Measurements from ENCODE around the gene SPOP.
"Not testable (repeated sequence)": the region's sequence is repeated elsewhere in the genome, so short reads cannot be mapped to it uniquely, and the experiment has no call there.

SPOP gene

DNA sequence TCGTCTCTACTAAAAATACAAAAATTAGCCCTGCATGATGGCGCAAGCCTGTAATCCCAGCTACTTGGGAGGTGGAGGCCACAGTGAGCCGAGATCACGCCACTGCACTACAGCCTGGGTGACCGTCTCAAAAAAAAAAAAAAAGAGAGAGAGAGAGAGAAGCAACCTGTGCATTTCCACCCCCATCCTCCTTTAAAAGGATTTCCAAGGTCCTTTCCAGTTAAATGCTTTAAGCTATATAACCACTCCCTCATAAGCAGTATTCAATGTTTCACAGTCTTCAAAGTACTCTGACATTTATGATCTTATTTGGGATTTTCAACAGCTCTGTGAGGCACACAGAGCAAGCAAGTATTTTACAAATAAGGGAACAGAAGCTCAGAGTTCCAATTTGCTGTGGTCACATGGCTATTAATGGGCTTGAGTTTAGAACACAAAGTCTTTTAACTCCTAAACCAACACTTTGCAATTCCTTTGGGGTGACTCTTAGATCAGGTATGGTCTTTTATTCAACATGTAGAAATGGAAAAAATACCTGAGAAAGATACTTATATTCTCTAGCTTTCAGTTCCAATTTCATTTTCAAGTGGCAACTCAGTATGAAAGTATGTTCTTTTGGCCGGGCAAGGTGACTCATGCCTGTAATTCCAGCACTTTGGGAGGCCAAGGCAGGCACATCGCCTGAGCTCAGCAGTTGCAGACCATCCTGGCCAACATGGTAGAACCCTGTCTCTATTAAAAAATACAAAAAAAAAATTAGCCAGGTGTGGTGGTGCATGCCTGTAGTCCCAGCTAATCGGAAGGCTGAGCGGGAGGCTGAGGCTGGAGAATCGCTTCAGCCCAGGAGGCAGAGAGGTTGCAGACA, 31.3 kb downstream of the SPOP start:
- FAIRE-seq, result peak; percentile 96

DNA sequence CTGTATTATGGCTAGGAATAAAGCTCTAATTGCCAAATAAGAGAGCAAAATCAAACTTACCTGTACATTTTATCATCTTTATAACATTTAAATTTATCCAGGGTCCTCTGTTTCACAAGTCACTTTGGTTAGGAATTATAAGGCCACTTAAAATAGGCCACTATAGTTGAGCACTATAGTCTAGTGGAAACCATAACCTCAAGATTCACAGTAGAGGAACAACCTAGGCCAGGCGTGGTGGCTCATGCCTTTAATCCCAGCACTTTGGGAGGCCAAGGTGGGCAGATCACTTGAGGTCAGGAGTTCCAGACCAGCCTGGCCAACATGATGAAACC, 31.9 kb downstream of the SPOP start:
- FAIRE-seq, result not testable (repeated sequence)

DNA sequence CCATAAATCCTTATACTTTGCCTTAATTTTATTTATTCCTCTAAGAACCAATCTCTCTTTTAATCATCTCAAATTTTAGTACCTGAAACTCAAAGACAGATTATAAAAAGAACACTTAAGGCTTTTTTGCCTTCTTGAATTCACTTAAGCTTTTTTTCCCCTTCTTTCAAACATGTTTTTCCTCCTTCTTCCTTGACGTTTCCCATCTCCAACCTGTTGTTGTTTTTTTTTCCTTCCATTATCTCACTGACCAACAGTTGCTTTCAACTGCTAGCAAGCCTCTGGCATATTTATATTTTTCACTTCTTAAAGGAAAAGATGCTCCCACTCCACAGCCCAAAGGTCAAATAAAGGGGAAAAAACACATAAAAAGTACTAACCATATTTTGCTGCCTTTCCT, 32.2 kb downstream of the SPOP start:
- FAIRE-seq, result no peak

DNA sequence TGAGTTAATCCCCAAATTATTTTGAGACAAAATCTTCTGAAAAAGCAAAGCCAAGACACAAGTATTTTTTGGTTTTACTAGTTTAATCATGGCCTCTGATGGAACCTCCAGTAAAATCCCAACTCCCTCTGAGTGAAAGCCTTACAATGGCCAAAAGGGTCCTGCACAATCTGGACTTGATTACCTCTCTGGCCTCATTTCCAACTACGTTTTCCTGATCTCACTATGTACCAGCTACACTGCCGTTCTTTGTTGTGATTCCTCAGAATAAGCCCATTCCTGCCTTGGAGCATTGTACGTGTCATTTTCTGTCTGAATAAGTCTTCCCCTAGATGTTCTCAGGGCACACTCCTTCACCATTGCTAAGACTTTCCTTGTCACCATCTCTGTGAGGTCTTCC, 37.3 kb downstream of the SPOP start:
- FAIRE-seq, result no peak

DNA sequence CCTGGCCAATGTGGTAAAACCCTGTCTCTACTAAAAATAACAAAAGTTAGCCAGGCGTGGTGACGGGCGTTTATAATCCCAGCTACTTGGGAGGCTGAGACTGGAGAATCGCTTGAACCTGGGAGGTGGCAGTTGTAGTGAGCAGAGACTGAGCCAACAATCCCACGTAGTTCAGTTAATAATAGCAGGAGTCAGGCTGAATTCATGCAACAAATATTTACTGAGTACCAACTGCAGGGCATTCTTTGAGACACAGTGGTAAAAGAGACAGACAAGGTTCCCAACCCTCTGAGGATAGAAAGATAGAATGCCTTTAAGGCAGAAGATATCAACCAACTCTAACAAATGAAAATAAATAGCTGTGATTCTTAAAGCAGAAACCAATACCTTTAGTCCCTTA, 39.1 kb downstream of the SPOP start:
- no peak for FAIRE-seq

DNA sequence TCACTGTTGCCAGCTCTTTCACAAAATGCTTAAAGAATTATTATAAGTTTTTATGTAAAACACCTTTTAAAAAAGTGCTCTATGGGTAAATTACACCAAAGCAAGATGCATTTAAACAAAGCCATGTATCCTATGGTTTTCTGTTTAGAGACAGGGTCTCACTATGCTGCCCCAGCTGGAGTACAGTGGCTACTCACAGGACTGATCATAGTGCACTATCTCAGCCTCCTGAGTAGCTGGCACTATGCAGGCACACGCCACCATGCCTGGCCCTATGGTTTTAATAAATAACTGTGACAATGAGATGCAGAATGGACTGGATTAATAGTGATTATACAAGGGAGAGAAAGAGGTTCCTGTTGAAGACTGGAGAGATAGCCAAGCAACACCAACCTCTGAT, 40.2 kb downstream of the SPOP start:
- FAIRE-seq, result no peak

DNA sequence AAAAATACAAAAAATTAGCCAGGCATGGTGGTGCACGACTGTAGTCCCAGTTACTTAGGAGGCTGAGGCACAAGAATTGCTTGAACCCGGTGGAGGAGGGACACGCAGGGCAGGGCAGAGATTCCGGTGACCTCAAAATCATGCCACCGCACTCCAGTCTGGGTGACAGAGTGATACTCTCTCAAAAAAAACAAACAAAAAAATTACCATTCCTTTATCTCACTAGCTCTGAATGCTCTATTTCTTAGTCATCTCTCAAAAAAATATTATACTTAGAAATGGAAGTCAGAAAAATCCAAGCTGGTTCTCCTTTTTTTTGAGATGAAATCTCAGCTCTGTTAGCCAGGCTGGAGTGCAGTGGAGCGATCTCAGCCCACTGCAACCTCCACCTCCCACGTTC, 40.8 kb downstream of the SPOP start:
- FAIRE-seq, result no peak

DNA sequence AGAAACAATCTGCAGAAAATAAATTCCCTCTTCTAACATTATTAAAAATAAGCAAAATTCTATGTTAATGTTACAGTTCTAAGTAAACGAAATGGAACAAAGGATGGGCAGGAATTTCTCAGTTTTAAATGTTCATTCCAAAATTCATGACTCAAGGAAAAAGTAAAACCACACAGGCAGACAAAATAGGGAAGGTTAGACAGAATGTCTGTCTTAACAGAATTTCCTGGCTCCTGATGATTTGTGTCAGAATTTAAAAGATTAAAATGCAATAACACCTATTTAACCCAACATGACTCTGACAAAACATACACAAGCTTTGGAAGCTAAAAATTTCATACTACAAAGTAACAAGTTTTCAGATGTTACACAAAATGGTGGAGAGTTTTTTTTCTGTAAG, 42.8 kb downstream of the SPOP start:
- FAIRE-seq, result peak; percentile 29

DNA sequence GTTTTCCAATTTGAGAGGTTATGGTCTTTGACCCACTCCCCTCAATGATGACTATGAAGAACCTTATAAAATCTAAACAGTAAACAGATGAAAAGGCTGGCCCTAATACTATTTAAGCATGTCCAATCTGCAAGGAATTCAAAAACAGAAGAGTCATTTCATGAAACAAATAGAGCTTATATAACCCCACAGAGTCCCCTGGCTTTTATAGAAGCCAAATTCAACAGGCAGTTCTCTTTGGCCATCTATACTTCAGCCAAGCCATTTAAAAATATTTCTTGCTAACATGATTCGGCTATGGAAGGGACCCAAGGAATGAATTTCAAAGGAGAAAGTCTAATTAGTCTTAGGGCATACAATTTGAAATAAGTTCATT, 43.4 kb downstream of the SPOP start:
- FAIRE-seq, result no peak

DNA sequence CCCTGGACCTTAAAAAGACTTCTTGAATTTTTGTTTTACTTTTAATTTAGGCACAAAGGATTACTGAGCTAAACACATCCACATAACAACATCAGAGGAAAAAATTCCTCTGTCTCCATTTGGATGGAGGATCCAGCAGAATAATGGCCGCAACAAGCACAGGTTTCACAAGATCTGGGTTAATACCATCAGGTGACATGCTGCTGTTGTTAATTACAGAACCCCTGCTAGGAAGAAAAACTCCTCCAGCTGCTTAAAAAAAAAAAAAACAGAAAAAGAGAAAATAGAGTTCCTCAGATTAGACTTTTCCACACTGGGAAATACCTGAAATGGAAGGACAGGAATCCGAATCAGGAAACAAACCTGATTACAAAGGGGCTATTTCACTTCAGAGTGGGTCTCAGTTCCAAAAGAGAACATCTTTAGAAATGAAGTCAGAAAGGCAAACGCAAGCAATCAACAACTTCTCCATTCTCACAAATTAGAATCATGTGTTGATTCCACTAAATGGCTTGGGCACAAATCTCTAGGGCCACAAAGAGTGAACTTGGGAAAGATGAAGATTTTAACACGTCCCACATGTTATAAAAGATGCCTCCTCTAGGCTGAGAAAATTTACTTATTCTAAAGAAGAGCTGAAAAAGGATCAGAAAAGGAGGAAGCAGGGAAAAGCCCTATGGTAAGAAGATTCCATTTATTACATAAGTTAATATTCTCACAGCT, 44.0 kb downstream of the SPOP start:
- no peak for FAIRE-seq

DNA sequence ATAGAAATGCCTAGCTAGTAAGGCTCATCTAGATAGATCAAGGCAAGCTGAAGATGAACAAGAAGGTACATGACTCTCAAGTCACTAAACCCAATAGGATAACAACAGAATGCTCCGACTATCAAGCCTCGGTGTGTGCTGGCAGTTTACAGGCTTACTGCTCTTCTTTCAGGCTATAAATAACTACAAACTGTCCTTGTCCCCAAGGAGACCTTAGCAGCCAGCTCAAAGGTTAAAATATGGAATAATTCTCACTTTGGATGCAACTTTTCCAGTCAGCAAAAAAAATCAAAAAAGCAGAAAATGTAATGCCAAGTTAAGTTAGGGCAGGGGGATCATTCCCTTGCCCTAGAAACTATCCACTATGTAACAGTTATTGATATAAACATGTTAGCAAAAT, 44.6 kb downstream of the SPOP start:
- no peak for FAIRE-seq

DNA sequence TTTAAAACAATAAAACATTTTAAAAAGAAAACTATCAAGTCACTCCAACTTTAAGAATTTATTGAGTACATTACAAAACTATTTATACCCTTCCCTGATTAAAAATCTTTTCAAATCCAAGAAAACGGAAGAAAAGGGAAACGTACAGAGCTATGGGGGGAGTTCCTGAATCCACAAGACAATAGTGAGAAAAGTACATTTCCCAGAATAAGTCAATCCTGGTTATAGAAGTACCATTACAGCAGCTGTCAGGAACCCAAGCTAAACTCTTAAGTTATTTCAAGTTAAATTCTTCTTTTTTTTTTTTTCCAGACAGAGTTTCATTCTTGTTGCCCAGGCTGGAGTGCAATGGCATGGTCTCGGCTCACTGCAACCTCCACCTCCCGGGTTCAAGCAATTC, 45.7 kb downstream of the SPOP start:
- no peak for FAIRE-seq

DNA sequence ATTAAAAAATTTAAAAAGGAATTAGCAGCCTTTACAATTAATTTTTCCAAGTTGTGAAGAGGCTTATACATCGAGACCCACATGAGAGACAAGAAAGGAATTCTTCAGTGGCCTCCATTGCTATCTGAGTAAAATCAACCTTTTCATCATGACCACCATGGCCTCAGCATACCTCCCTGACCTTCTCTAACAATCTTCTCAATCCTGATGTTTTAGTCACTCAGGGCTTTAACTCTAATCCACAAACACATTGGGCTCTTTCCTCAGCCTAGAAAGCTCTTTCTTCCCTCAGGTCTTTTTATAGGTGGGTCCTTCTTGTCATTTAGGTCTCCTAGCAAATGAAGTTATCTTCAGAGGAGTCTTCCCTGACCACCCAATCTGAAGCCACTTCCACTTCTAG, 46.4 kb downstream of the SPOP start:
- FAIRE-seq, result no peak

DNA sequence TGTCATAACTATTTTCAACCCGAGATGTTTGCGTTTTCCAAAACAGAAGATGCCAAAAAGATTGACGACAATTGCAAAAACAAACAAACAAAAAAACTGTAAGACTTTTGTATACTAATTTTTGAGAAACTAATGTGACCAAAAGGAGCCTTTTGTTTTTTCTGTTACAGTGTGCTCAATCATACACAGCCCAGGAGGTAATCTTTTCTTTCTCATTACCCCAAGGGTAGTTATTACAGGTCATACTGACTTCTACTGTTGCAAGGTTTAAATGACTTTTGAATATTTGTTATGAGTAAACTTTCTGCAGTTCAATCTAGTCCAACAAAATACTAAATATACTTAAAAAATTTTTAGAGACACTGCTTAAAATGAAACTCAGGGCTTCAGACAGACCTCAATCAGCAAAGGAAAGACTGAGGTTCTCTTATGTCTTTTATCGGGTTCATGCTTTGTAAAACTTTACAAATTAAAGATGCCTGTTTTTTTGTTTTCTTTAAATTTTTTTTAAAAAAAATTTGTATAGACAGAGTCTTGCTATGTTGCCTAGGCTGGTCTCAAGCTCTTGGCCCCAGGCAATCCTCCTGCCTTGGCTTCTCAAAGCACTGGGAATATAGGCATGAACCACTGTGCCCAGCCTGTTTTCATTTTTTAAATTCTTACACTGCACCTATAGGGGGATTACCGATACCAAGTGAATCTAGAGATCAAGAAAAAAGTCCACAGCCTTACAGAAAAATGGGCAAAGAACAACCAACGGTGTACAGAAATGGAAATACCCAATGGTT, 47.6 kb downstream of the SPOP start:
- no peak for FAIRE-seq

DNA sequence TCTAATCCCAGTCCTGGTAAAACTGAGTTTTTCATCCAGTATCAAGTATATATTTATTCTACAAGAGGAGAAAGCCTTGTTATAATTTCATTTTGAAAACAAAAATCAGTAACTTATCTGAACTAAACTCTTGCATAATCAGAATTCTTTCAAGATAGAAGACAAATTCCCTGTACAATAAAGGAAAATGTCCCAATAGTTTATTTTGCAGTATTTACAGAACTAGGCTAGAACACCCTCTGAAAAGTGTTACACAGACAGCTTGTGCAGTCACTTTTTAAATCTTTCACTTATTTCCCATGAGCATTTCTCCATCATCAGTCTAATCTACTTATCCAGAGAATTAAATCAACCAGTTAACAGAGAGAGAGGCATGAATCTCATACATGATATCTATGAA, 48.5 kb downstream of the SPOP start:
- no peak for FAIRE-seq

DNA sequence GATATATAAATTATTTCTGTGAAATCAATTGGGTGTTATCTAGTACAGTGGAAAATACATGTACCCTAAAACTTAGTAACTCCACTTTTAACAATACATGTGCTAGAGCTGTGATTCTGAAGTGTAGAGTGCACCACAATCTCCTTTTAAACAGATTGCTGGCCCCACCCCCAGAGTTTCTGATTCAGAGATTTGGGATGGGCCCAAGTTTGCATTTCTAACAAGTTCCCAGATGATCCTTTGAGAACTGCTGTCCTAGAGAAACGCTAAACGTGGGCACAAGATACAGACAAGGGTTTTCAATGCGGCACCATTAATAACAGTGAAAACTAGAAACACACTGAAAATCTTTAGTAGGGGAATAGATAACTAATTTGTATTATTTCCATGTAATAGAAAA, 53.0 kb downstream of the SPOP start:
- FAIRE-seq, result no peak

DNA sequence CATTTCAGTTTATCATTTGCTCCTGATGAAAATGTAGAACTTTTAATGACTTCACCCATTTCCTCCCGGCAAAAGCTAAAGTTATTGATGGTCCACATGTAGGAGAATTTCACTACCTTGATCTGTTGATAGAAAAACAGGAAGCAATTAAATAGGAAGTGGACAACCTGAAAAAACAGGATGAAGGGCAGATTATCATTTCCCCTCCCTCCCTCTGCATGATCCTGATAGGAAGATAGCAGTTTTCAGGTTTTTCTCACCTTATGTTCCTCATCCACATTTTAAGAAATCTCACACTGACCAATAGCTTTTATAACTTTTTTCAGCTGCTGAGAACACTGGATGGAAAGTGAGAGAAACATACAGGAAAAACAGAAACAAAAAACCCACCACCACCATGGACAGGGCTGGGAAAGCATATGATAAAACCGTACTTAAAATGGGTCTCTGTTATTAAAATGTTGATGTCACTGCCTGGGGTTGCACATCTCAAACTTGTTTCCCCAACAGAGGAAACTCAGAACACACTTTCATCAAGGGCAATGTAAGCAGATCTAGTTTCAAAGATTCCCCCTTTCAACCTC, 55.9 kb downstream of the SPOP start:
- no peak for FAIRE-seq

DNA sequence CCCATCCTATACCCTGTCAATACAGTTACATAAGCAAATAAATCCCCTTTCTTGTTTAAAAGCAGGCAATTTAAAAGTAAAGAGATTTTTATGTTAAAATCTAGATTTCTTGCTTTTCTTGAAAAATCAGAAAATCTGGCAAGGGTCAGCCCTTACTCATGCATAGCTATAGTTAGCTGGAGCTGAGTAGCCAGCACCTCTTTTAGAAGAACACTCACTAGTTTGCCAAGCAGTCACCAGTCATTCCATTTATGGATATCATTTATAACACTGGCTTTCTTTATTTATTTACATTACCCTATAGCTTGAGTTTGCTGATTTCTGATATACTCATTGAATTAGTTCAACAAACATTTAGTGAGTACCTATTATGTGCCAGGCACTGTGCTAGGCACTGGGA, 56.5 kb downstream of the SPOP start:
- no peak for FAIRE-seq

DNA sequence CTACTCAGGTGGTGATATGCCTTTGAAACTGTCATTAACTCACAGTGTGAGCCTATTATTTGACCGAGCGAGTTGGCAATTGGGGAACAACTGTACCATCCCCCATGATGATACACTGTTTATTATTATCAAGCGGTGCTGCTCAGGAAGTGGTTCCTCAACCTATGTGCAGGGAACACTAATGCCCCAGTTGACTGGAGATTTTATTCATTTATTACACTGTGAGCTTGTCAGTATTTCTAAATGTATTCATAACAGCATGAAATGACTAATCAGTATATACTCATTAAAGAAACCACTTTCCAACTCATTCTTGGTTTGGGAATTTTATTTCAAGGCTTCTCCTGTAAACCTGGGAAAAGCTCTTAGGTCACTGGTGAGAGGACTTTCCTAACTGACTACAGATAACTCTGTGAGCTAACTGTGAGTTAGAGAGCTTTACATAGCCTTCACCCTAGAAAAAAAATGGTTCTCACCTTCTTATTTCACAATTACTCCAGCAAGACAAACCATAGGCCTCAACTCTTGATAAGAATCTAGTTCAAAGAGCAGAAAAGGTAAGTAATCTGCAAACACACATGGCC, 59.8 kb downstream of the SPOP start:
- no peak for FAIRE-seq

DNA sequence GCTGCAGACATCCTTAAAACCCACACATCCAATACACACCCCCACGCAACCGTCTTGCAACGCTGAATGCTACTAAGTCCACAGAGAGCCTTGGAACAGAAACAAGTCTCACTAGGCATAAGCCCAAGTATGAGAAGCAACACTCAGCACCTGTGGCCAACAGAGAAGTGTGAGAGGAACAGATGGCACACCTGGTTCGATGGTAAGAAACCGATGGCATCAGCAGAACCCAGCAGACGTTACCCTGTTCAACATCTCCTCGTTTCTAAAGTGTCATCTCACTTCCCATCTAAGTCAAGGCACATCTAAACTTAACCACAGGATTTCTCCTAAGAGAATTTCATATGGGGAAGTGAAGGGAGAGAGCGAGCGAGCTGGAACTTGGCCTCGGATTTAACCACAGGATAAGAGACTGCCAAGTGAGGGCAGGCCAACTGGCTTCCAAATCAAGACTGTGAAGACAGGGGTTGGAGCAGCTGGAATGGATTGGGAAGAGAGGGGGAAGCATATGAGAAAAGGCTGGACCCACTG, 61.2 kb downstream of the SPOP start:
- no peak for FAIRE-seq

DNA sequence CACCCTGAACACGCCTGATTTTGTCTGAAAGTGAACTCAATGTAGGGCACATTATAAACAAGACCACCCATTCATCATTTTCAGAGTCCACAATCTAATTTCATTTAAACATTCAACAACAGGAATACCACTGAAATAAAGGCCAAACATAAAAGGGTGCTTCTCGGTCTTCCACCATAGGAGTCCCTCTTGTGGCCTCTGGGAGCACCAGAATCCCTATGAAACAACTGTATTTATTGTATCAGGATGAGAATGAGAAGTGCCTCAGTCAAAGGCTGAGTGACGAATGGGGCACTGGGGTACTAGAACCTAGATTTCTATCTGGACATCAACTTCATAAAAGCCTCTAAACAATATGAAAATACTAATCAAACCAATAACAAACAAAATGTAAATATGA, 61.8 kb downstream of the SPOP start:
- FAIRE-seq, result no peak

DNA sequence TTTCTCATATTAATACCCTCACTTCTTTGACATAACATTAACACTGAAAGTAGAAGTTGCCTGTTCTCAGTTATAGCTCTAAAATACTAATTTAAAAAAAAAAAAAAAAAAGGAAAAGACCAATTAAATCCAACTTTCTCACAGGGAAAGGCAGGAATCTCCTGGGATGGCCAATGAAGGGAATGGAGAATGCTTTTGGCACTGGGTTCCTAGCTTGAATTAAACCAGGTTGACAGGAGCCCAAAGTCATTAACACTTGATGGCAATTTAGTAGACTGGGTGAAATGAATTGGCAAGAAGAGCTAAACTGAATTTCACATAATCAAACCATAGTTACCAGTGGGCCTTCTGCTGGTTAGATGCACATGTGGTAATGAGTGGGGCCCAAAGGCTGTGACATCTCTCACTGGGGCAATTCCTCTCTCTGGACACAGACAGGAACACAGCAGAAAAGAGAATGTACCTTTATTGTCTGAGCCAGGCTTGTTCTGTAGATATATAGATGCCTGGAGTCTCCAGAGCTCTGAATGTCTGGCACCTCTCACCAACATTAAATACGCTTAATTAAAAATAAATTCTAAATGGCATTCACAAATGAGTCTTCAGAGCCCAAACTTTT, 64.6 kb downstream of the SPOP start:
- FAIRE-seq, result no peak
